HG02938 (cell line): ENCODE results near the gene FARP1.
A peak's percentile ranks its signal among the peaks of the same experiment; 100 is the strongest.

ENCODE experiments used
- ATAC-seq: cut with Tn5 transposase; IDR thresholded peaks from one replicate; pipeline ENCODE4 v1.9.1; 2021; ENCODE audit warnings: mild to moderate bottlenecking, moderate library complexity; ENCODE audit not compliant: unreplicated experiment

The FARP1 gene

GRCh38 chr13:98142380-98143156 is at the start of gene FARP1:
TSS of gene FARP1 (plus strand) at chr13:98143094. CDS start at chr13:98213243, 70,149 bp downstream.
- peak; percentile 70 for ATAC-seq

GRCh38 chr13:98094678-98095266 is 48.1 kb upstream of the FARP1 start:
- no peak for ATAC-seq

GRCh38 chr13:98096059-98096458 is 46.8 kb upstream of the FARP1 start:
- no peak for ATAC-seq

GRCh38 chr13:98097749-98098148 is 45.1 kb upstream of the FARP1 start:
- ATAC-seq, result no peak

- no peak for ATAC-seq
These were observed 44.4 kb upstream of the FARP1 start for GRCh38 chr13:98098516-98098915.

GRCh38 chr13:98099627-98100026 is 43.3 kb upstream of the FARP1 start:
- ATAC-seq, result no peak

- ATAC-seq, result no peak
These were observed 42.4 kb upstream of the FARP1 start for GRCh38 chr13:98100481-98100880.

- no peak for ATAC-seq
These were observed 39.4 kb upstream of the FARP1 start for GRCh38 chr13:98103531-98103930.

- no peak for ATAC-seq
These were observed 38.7 kb upstream of the FARP1 start for GRCh38 chr13:98103942-98104880.

- ATAC-seq, result no peak
These were observed 37.0 kb upstream of the FARP1 start for GRCh38 chr13:98105929-98106336.

GRCh38 chr13:98108341-98108740 is 34.6 kb upstream of the FARP1 start:
- ATAC-seq, result no peak

- no peak for ATAC-seq
These were observed 33.6 kb upstream of the FARP1 start for GRCh38 chr13:98109226-98109853.

- no peak for ATAC-seq
These were observed 32.1 kb upstream of the FARP1 start for GRCh38 chr13:98110749-98111148.

- no peak for ATAC-seq
These were observed 31.5 kb upstream of the FARP1 start for GRCh38 chr13:98111168-98112098.

- no peak for ATAC-seq
These were observed 30.4 kb upstream of the FARP1 start for GRCh38 chr13:98112456-98112855.

GRCh38 chr13:98118865-98119264 is 24.0 kb upstream of the FARP1 start:
- ATAC-seq, result no peak

GRCh38 chr13:98123176-98123575 is 19.7 kb upstream of the FARP1 start:
- no peak for ATAC-seq

- ATAC-seq, result no peak
These were observed 13.7 kb upstream of the FARP1 start for GRCh38 chr13:98129059-98129746.

GRCh38 chr13:98133946-98134345 is 8.9 kb upstream of the FARP1 start:
- ATAC-seq, result peak; percentile 80
